ENCODE data around the gene LDHD. TPM values are rescaled to one million over a fixed set of nuclear protein-coding genes. Genes with fewer than 3 reads are reported as not detected.

LDHD gene
- total and polyA plus RNA-seq, 9 of the 15 experiments (the other 6 are each of a cell fraction or from before 2014, with no cell fraction given): 0.19 to 0.86 (median 0.54) TPM; not detected in 3

GRCh38 chr16:75121949-75122568 lies 5.5 kb upstream of the LDHD start (continued):
- TF ChIP-seq E4F1 (CRISPR knock-in tag; IDR thresholded peaks at IDR 0.05; ENCODE audit: borderline replicate concordance) (no peak), ZNF197 (CRISPR knock-in tag; IDR thresholded peaks at IDR 0.05; ENCODE audit: low read depth) (no peak), TEAD4 (IDR thresholded peaks at IDR 0.05; ENCODE audit: low read length) (0 out of 2 replicates have a peak, but pooled peaks have one; percentile 5), TEAD4 (CRISPR knock-in tag; IDR thresholded peaks at IDR 0.05; ENCODE audit: borderline replicate concordance) (no peak), ARHGAP35 (IDR thresholded peaks at IDR 0.05; ENCODE audit: partially characterized antibody) (no peak), ARID1B (IDR thresholded peaks at IDR 0.05) (peak; percentile 88), ELF4 (CRISPR knock-in tag; IDR thresholded peaks at IDR 0.05) (no peak), ZNF274 (IDR thresholded peaks at IDR 0.05; ENCODE audit: borderline replicate concordance, low read depth, low read length) (no peak), ZKSCAN1 (IDR thresholded peaks at IDR 0.05; ENCODE audit: low read depth, low read length) (no peak), POU5F1 (IDR thresholded peaks at IDR 0.05; ENCODE audit: borderline replicate concordance, low read depth, low read length, partially characterized antibody) (no peak), SMARCA4 (IDR thresholded peaks at IDR 0.05) (peak; percentile 43; the same call in 1 of the 2 replicates), HDAC2 (IDR thresholded peaks at IDR 0.05) (no peak)
